SU-DHL-6 (cell line): Measurements from ENCODE around the gene DBNDD1.

ENCODE experiments used
- EZH2phosphoT487 ChIP-seq: fragments of 200-600 bp; sonication (generic), shearing (Covaris generic); conservative IDR thresholded peaks from 2 replicates; pipeline ENCODE4 v1.6.1; 2018; ENCODE audit warnings: mild to moderate bottlenecking, antibody characterized with exemption, low read length, moderate library complexity, mixed read lengths
- TF ChIP-seq, protein P1 (sequence below): fragments of 200-600 bp; sonication (generic); IDR thresholded peaks from one replicate; pipeline ENCODE4 v1.5.1; 2017; ENCODE audit warnings: antibody characterized with exemption, mild to moderate bottlenecking, low read length, moderate library complexity; ENCODE audit not compliant: insufficient read depth, poor library complexity, severe bottlenecking

DNA sequence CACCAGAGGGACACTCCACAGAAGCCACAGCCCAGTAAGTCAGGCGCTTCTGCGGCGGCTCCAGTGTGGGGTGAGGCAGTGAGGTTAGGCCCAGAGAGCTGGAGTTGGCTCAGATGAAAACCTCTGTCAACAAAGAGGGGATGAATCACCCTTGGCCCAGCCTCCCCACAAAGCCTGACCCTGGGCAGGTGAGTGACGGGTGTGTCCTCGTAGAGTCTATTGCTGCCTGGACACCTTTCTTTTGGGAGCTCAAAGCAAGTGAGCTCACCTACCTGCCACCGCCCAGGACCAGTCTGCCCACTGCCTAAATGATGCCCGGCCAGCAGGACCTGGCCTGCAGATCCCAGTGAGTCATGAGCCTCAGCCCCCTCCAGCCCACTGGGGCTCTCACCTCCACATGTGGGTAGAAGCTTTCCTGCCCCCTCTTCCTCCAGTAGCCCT, 24.9 kb upstream of the DBNDD1 start:
- TF ChIP-seq, protein P1, sequence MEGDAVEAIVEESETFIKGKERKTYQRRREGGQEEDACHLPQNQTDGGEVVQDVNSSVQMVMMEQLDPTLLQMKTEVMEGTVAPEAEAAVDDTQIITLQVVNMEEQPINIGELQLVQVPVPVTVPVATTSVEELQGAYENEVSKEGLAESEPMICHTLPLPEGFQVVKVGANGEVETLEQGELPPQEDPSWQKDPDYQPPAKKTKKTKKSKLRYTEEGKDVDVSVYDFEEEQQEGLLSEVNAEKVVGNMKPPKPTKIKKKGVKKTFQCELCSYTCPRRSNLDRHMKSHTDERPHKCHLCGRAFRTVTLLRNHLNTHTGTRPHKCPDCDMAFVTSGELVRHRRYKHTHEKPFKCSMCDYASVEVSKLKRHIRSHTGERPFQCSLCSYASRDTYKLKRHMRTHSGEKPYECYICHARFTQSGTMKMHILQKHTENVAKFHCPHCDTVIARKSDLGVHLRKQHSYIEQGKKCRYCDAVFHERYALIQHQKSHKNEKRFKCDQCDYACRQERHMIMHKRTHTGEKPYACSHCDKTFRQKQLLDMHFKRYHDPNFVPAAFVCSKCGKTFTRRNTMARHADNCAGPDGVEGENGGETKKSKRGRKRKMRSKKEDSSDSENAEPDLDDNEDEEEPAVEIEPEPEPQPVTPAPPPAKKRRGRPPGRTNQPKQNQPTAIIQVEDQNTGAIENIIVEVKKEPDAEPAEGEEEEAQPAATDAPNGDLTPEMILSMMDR: no peak
- no peak for TF ChIP-seq EZH2phosphoT487
